ENCODE results near the gene RTP2. TPM values are rescaled to one million over a fixed set of nuclear protein-coding genes. Genes with fewer than 3 reads are reported as not detected.

The RTP2 gene
- total and polyA plus RNA-seq, 2 of the 4 experiments (the other 2 are of a cell fraction) = not detected

- DNase-seq = peak; percentile 22
- CTCF ChIA-PET = no interaction called here
Observed at GRCh38 chr3:187694801-187695200, 7.6 kb downstream of the RTP2 start.

More at GRCh38 chr3:187694801-187695200, 7.6 kb downstream of the RTP2 start:
- Histone ChIP-seq H3K4ac (ENCODE audit: low read depth, low read length) (no peak overlapping the region), H3K56ac (ENCODE audit: extremely low read depth, insufficient read depth, low read length) (no peak overlapping the region), H2BK5ac (ENCODE audit: low read depth, low read length, poor library complexity, severe bottlenecking) (no peak overlapping the region), H4K91ac (ENCODE audit: insufficient read depth, low read depth, low read length) (no peak overlapping the region), H2BK20ac (ENCODE audit: low read depth, low read length) (no peak overlapping the region), H3K9me1 (ENCODE audit: insufficient read depth, low read length) (no peaks in the 10 kb centered on the region), H2BK15ac (ENCODE audit: low read depth, low read length) (no peak overlapping the region), H3K14ac (replicated peaks; ENCODE audit: low read depth, low read length) (no peak overlapping the region), H3K9ac (ENCODE audit: low read depth, low read length) (no peak overlapping the region), H3K36me3 (ENCODE audit: control insufficient read depth, insufficient read depth, low read length) (no peaks in the 10 kb centered on the region), H3K4me3 (ENCODE audit: insufficient read depth, low read depth, low read length) (no peak overlapping the region), H2AK5ac (ENCODE audit: low read depth, low read length) (no peak overlapping the region), H3K79me1 (ENCODE audit: low read depth in 1 of 2, low read length in 2 of 2) (no peaks in the 10 kb centered on the region), H3K9me3 (ENCODE audit: control insufficient read depth, insufficient read depth, low read length) (no peaks in the 10 kb centered on the region), H3K4me1 (ENCODE audit: control insufficient read depth, insufficient read depth, low read length) (no peaks in the 10 kb centered on the region), H3K27ac (ENCODE audit: insufficient read depth, low read length) (no peak overlapping the region), H3K23ac (ENCODE audit: low read depth, low read length) (no peak overlapping the region), H3K27me3 (ENCODE audit: control insufficient read depth, insufficient read depth, low read length) (peaks cover 15% of the 10 kb centered on the region), H4K20me1 (ENCODE audit: insufficient read depth, low read length) (no peaks in the 10 kb centered on the region), H3K18ac (ENCODE audit: low read depth, low read length) (no peak overlapping the region), H2BK120ac (ENCODE audit: low read depth, low read length) (no peak overlapping the region), H2AFZ (replicated peaks; ENCODE audit: low read length, poor library complexity) (no peak overlapping the region), H4K5ac (ENCODE audit: low read depth, low read length) (no peak overlapping the region), H4K8ac (ENCODE audit: low read depth in 2 of 2, low read length in 2 of 2) (no peak overlapping the region), H3K4me2 (ENCODE audit: low read depth, low read length) (no peak overlapping the region), H2AK9ac (replicated peaks; ENCODE audit: low read depth, low read length, poor library complexity) (no peak overlapping the region)
- intact Hi-C loops (cut with micrococcal nuclease) (no loop called here), dilution Hi-C loops (cut with HindIII; ENCODE audit: low sequenced_read_pairs, unreplicated experiment) (loop anchor here (25.0 kb wide), 2 partner anchors 382 to 482 kb away; no protein-coding TSS in a partner anchor), in situ Hi-C loops (cut with MboI; ENCODE audit: low sequenced_read_pairs) (no loop called here)
- WGBS, 2 experiments (ENCODE audit: extremely low coverage in 2 of 2, insufficient read length in 1 of 2) = no CpG with 5 or more reads among the region's 3 CpGs
- no peak for TF ChIP-seq BHLHE40 (IDR thresholded peaks at IDR 0.05; ENCODE audit: low read depth, low read length)
- POLR2A ChIA-PET (ENCODE audit: unreplicated experiment) = no interaction called here
- BruUV-seq (replicated peaks) = no TSS peak
- no peak for ATAC-seq (ENCODE audit: low read depth)
